Measurements from ENCODE around the gene PCIF1.

Gene PCIF1

GRCh38 chr20:45962031-45962755 lies 27.7 kb downstream of the PCIF1 start:
- TF ChIP-seq CTCF (IDR thresholded peaks at IDR 0.05; ENCODE audit: insufficient read depth, low read length, missing control alignments), result no peak
- ChIA-PET CTCF (interaction anchor here (0.7 to 7.1 kb wide), 12 partner anchors 8 to 163 kb away, joined by 3 to 125 read pairs (median 8); partner anchors contain the start of gene ZNF335), POLR2A (interaction anchor here (2.9 kb wide), 1 partner anchor 8 kb away, joined by 11 read pairs; no protein-coding TSS in a partner anchor)
- DNase-seq (ENCODE audit: low read depth, low spot score), result no peak
- no peak overlapping the region for H3K4me3 ChIP-seq (ENCODE audit: low read depth, low read length)

- peak; percentile 26 for TF ChIP-seq CTCF (IDR thresholded peaks at IDR 0.05; ENCODE audit: insufficient read depth, low read length, missing control alignments)
- no peak for DNase-seq (ENCODE audit: low read depth, low spot score)
- ChIA-PET CTCF (interaction anchor here (0.7 to 7.1 kb wide), 12 partner anchors 7 to 164 kb away, joined by 3 to 125 read pairs (median 7); partner anchors contain the start of genes TNNC2 and ZNF335), POLR2A (no interaction called here)
- no peak overlapping the region for H3K4me3 ChIP-seq (ENCODE audit: low read depth, low read length)
Observed at GRCh38 chr20:45963059-45964005, 28.8 kb downstream of the PCIF1 start.

- no peak for DNase-seq (ENCODE audit: low read depth, low spot score)
- no peak for TF ChIP-seq CTCF (IDR thresholded peaks at IDR 0.05; ENCODE audit: insufficient read depth, low read length, missing control alignments)
- POLR2A ChIA-PET, result no interaction called here
- no peak overlapping the region for H3K4me3 ChIP-seq (ENCODE audit: low read depth, low read length)
- CTCF ChIA-PET, result interaction anchor here (0.8 to 7.1 kb wide), 5 partner anchors 7 to 142 kb away, joined by 3 to 125 read pairs (median 17); partner anchors contain the start of gene ZNF335
Observed at GRCh38 chr20:45964006-45964400, 29.5 kb downstream of the PCIF1 start.

- POLR2A ChIA-PET, result interaction anchor here (0.7 kb wide), 1 partner anchor 85 kb away, joined by 3 read pairs; the partner anchor contains the start of gene ZSWIM1
- DNase-seq (ENCODE audit: low read depth, low spot score), result no peak
- no peak overlapping the region for H3K4me3 ChIP-seq (ENCODE audit: low read depth, low read length)
- CTCF ChIA-PET, result interaction anchor here (1.0 to 6.6 kb wide), 5 partner anchors 10 to 165 kb away, joined by 3 to 63 read pairs (median 14); partner anchors contain the start of genes CTSA and NEURL2
- no peak for TF ChIP-seq CTCF (IDR thresholded peaks at IDR 0.05; ENCODE audit: insufficient read depth, low read length, missing control alignments)
Observed at GRCh38 chr20:45965169-45966002, 30.9 kb downstream of the PCIF1 start.

GRCh38 chr20:45967551-45968080 lies 33.1 kb downstream of the PCIF1 start:
- ChIA-PET CTCF (interaction anchor here (1.0 to 6.6 kb wide), 11 partner anchors 7 to 197 kb away, joined by 3 to 125 read pairs (median 21); partner anchors contain the start of genes CTSA, NEURL2 and SPATA25), POLR2A (interaction anchor here (0.9 to 2.5 kb wide), 2 partner anchors 16 to 33 kb away, joined by 3 to 5 read pairs; partner anchors contain the start of gene PCIF1)
- DNase-seq (ENCODE audit: low read depth, low spot score), result no peak
- no peak for TF ChIP-seq CTCF (IDR thresholded peaks at IDR 0.05; ENCODE audit: insufficient read depth, low read length, missing control alignments)
- no peak overlapping the region for H3K4me3 ChIP-seq (ENCODE audit: low read depth, low read length)
